ENCODE results near the gene TBRG4.

Gene TBRG4

DNA sequence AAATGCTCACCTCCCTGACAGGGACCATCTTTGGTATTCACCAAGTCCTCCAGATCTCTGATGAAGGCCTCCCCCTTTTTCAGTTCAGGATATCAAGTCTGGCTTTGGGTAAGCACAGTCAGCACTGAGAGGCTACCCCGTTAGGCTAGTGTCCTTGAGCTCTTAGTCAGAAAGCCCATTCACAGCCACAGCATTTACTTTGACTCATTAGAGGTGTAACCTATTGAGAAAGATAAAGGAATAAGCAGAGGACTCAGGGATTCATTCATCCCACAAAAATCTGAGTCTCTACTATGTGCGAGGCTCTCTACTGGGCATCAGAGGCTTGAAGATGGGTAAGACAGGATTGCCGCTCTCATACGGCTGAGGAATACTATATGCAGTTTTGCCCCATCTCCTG is 32.1 kb upstream of the TBRG4 start:
- DNase-seq (ENCODE audit: low read depth) = no peak

DNA sequence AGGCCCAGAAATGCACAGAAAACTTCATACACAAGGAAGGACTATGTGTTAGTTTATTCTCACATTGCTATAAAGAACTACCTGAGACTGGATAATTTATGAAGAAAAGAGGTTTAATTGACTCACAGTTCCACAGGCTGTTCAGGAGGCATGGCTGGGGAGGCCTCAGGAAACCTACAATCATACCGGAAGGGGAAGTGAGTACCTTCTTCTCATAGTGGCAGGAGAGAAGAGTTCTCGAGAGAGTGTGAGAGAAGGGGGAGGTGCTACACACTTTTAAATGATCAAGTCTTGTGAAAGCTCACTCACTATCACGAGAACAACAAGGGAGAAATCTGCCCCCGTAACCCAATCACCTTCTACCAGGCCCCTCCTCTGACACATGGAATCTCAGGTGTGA is 29.3 kb upstream of the TBRG4 start:
- DNase-seq (ENCODE audit: low read depth) = no peak

DNA sequence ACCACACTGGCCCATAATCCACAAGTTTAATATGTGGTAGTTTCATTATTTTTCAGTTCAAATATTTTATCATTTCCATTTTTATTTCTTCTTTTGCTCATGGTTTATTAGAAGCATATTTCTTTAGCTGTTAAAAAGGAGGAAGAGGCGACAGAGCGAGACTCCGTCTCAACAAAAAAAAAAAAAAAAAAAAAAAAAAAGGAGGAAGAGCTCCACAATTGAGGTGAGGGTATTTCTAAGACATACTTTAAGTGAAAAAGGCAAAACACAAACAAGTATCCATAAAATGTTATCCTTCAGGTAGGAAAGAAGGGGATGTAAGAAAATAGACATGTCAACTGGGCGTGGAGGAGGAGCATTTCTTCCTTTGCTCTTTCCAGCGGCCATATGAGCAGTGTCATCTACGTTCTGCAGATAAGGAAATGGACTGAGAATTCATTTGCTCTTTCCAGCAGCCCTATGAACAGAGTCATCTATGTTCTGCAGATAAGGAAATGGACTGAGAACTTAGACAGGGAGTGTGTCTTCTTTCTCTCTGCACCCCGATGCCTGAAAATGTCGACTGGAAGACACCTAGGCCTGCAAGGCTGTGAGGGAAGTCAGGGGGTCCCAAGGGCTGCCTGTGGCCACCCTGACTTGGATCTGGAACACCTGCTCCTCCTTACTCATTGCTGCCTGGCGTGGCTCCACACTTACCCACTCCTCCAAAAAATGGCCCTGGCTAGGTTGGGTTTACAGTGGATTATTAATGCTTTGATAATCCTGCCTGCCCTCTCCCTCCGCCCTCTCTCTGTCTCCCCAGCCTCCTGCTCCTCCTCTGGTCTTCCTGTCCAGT is 27.2 kb upstream of the TBRG4 start:
- no peak for DNase-seq (ENCODE audit: low read depth)

DNA sequence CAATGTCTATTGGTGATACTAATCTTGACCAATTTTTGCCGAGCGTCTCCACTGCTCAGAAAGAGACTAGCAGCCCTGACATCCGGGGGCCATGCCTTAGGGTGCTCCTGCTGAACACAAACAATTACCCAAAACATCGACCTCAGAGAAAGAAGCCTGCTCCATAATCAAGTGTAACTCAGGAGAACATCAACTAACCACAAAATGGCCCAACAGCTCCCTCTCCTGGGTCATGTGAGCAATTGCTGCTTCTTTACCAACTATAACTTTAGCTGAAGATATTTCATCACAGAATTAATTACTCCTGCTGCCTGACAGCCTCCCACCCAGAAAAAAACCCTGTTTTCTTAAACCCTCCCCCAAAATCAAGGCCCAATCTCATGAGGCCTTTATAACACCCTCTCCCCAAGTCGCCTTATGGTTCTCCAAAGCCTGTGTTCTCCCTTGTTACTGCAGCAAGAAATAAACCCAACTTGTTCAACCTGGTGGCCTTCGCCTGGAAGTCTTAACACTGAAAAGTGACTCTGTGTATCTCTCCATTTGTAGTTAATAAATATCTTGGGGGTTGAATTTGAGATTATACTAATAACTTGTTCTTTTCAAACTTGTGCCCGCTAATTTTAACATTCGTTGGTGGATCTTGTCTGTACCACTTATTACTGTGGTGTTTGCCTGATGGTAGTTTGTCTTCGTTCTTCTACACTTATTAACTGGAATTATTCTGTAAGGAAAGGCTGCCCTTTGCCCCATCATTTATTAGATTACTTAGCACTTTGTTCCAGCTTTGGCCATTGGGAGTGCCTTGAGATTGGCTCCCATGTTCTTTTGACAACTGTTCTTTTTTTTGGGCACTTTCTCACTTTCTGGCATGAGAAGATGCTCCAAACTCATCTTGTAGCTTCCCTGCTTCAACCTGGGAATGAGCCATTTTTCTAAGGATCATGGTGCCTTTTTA is 24.9 kb upstream of the TBRG4 start:
- peak; percentile 17 for DNase-seq (ENCODE audit: low read depth)

DNA sequence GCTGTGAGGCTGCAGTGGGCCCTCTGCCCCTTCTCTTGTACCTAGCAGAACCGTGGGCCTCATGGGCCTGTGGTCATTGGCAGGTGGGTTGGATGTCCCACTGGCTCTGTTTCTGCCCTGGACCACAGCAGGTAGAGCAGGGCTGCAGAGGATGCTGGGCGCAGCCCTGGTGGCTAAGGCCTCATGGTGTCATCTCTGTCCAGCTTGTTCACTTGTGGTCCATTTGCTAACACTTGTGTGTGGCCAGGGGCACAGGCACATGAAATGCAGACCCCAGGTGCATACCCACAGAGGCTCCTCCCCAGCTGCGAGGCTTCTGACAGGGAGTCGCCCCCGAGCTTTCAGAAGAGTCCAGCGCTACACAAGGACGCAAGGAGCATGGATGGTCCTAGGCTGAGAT is 22.4 kb upstream of the TBRG4 start:
- no peak for DNase-seq (ENCODE audit: low read depth)

DNA sequence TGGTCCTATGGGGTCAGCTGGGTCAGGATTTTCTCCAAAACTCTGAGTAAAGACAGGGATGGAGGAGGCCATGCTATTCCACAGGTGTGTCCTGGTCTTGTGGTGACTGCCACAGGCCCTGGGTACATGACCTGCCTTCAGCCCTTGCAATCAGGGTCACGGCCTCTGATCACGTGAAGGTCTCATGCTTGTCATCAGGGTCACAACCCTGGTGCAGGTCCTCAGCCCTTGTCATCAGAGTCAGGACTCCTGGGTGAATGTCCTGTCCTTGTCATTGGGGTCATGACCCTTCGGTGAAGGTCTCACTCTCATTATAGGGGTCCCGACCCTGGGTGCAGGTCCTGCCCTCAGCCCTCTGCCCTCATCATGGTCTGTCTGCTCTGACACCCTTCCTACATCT is 21.9 kb upstream of the TBRG4 start:
- DNase-seq (ENCODE audit: low read depth) = no peak

DNA sequence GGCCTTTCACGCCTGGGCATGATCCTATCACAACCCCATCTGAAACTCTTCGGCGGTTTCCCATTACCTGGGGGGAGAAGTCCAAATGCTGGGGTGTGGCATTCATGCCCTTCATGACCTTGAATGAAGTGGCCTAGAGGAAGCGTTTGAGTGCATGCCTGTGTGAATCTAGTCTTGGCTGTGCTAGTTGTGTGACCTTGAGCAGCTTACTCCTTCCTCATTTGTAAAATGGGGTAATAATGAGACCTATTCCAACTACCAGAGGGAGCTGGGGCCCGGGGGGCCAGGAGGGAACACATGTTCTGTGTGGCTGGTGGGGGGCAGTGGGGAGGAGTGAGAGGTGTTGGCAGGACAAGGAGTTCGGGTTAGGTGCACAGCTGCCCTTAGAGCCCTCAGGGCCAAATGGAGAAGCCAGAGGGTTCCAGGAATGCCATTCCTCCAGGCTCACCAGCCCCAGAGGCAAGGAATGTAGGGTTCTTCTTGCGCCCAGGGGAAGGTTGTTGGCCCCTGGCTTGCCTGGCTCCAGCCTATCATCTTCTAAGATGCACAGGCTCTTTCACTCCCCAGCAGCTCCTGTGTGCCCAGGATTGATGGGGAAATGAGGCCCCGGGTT is 21.3 kb upstream of the TBRG4 start:
- no peak for DNase-seq (ENCODE audit: low read depth)

DNA sequence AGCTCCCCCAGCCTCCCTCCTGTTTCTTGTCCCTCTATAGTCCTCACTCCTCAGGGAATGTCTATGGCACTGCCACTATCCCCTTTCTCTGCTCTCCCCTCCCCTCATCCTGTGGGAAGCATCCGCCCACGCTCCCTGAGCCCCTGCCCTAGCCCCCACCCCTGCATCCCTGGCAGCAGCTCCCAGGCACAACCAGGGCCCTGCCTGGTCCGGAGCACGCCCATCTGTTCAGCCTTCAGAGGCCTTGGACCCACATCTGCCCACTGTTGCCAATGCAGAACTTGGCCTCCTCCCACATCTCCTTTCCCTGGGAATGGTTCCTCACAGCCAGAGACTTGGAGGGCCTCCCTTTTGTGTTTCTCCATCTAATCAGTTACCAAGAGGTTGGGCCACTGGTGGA is 20.4 kb upstream of the TBRG4 start:
- DNase-seq (ENCODE audit: low read depth) = no peak

DNA sequence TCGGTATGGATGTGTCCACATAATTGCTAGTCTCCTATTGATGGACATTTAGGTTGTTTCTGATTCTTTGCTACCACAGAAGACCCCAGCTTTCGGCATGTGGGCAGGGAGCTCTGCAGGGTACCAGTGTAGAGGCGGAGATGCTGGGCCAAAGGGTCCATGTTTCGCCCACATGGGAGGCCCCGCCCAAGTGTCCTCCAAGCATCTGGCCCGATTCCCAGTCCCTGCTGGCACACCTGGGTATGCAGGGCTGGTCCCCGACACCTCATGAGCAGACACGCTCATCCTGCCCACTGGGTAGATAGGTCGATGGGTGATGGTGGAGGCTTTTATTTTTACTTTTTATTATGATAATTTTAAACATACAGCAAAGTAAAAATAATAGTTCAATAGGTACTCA is 19.4 kb upstream of the TBRG4 start:
- no peak for DNase-seq (ENCODE audit: low read depth)

DNA sequence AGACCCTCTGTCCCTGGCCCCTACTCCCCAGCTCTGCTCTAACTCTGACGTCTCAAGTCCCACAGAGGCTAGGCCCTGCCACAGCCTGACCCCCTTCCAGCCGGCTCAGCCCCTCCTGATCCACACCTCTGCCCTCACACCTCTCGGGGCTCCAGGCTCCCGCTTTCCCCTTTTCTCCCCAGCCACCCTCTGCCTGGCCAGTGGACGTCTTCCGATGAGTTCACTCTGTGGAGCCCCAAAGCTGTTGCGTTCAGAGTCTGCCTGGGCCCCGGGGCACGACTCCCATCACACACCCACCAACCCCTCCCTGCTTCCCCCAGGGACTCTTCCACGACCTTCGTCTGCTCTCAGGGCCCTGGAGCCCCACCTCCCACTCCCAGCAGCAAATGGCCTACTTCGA is 18.4 kb upstream of the TBRG4 start:
- no peak for DNase-seq (ENCODE audit: low read depth)

DNA sequence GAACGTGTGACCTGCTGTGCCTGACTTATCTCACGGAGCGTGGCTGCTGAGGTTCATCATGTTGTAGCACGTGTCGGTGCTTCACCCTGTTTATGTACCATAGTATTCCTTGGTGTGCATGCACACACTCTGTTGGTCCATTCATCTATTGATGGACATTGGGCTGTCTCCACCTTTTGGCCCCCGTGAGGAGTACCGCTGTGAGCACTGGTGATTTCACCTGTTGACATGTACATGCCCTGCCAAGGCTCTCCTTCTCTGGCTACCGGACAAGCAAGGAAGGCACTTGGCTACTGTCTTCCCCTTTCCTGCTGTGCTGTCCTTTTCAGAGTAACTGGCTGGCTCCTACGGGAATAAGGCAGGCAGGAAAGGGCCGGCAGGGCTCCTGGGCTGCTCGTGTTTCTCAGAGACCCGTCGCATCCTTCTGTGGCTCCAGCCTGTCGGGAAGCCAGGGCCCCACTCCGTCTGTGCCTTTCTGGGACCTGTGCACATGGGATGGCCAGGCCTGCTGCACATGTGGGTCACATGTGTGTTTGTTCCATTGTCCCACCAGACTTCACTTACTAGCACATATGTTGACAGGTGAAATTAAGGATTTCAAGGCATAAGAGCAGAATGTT is 17.8 kb upstream of the TBRG4 start:
- no peak for DNase-seq (ENCODE audit: low read depth)

DNA sequence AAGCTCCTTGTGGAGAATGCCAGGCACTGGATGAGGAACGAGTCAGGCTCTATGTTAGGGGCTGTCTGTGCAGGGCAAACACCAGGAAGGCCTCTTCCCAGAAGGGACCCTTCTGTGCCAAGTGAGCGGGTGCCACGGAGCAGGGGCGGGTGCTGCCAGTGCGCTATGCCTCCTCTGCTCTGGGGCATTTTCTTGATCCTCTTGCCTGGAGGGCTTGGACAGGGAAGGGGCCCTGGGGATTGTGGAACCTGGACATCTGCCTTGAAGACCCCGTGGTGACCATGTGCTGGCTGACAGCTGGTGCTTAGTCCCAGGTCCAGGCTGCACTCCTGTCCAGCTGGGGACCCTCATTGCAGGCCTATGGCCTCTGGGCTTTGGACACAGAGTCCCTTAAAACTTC is 15.4 kb upstream of the TBRG4 start:
- no peak for DNase-seq (ENCODE audit: low read depth)

DNA sequence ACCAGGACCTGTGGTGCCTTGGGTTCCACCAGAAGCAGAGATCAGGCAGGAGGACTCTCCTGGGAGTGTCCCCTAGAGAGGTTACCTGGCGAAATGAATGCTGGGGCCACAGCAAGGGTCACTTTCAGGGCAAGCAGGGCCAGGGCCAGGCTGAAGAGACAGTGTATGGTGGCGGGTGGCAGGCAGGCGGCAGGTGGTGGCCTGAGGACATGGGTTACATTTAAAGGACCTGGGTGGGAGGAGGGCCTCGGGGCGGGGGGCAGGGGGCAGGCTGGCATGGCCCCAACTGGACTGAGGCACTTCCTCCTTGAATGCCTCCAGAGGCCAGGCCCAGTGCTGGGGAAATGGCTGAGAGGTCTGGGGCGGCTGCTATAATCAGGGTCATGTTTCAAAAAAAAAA is 14.7 kb upstream of the TBRG4 start:
- DNase-seq (ENCODE audit: low read depth) = no peak

DNA sequence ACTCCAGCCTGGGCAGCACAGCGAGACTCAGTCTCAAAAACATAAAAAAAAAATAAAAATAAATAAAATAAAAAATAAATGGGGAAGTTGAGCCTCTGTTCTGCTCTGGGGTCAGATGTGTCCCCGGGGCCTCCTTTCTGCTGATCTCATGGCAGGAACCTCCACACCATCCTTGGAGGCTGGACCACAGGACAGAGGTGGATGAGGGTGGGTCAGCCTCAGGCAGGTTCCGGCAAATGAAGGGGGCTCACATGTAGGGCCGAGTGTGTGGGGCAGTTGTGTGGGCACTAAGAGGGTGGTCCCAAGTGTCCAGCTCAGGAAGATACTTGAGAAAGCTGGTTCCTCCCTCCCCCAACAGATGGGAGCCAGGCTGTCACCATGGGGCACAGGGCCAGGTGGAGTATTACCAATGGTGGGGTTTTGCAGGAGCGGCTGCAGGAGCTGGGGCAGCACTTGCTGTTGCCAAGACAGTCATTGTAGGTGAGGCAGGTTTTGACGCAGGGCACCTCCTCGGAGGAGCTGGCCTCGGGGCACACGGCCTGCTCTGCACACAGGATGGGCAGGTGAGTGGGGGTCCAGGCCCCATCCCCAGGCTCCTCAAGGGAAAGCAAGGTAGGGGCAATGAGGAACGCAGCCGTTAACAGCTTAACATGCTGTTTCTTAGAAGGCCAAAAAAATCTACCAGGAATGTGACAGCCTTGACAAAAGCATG is 13.9 kb upstream of the TBRG4 start:
- DNase-seq (ENCODE audit: low read depth) = no peak

DNA sequence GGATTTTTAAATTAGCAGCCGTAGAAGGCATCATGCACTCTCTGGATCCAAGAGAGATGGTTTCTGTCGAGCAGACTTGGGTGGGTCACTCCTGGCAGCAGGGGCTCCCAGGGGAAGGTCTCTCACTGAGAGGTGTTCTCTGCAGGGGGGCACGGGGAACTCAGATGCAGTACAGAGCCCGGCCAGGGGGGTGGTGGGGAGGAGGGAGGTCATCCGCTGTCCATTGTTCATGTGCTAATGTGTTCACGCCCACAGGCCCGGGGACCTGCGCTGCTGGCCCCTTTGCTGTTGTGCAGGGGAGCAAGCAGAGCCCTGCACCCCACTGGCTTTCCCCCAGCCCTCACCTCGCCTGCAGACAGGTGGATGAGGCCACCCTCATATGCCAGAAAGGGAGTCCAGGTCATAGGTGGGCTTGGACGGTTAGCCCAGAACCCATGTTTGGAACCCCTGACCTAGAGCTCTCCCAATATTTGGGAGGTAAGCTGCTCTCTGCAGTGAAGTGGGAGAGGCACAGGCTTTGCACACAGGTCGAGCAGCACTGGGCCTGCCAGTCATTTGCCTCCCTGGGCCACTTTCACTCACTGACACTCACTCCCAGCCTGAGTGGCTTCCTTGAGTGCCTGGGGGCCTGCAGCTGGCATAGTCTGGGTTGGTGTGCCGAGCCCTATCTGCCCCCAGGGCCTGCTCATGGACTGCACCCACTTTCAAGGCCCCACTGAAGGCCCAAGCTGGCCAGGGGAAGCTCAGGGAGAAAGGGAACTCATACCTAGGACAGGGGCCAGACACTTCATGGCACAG is 12.6 kb upstream of the TBRG4 start:
- DNase-seq (ENCODE audit: low read depth) = no peak

DNA sequence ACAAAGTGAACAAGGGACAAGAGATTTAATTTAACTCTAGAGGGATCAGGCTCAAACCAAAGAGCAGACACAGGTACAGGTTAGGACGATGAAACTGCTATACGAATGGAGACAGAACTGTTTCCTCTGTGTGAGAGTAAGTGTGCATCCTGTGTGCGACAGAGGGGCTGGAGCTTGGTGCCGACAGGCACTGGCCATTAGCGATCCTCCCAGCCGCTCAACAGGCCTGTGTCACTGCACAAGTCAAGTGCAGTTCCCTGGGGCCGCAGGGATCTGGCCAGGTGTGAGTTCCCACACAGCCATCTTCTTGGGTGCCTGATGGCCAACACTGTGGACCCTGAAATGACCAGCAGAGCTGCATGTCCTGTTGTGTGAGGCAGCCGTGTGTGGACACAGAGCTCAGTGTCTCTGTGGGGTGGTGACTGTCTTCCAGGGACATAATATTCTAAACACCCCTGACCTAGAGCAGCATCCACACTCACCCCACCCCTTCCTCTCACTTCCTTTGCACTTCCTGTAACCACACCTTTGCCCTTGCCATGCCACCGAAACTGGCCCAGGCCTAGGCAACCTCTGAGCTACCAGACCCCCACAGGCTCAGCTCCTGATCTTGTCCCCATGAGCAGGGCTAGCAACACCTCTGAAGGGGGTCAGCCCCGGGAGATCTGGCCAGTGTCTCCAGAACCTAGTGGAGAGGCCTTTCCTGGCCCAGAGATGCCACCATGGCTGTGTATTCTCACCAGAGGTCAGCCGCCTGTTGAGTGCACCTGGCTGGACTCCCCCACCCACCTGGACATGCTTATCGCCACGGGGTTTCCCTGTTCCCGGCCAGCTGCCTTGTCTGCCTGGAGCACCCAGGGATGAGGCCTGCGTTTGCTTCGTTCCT is 11.7 kb upstream of the TBRG4 start:
- DNase-seq (ENCODE audit: low read depth) = no peak

DNA sequence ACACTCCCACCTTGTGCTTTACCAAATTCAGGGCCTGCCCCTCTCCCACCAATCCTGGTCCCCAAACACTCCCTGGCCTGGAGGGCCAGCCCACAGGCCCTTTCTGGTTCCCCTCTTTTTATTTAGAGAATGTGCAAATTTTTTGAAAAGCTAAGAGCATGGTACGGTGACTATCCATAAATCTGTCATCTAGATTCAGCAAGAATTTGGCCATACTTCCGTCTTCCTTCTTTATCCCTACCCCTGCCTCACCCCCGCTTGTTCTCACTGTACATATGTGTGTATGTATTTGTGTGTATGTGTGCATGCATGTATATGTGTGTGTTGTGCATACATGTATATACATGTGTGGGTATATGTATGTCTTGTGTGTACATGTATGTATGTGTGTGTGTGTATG is 8.1 kb upstream of the TBRG4 start:
- DNase-seq (ENCODE audit: low read depth) = no peak

DNA sequence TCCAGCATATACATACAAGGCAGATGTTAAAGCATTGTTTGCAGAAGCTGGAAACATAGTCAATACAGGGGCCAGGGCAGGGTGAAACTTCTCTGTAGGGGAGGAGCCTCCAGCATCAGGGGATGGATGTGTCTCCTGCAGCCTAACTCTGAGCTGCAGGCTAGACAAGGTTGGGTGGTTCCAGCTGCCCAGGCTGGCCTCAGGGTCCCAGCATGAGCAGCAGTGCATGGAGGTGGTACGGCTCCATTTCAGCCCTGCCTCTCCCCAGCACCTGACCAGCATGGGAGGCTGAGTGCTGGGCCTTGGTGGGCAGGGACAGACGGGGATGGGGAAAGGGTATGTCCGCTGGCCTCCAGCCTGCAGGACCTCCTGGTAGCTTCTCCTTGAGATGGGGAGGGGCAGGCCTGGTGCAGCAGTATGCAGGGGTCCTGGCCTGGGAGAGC is 7.4 kb upstream of the TBRG4 start:
- DNase-seq (ENCODE audit: low read depth) = no peak

DNA sequence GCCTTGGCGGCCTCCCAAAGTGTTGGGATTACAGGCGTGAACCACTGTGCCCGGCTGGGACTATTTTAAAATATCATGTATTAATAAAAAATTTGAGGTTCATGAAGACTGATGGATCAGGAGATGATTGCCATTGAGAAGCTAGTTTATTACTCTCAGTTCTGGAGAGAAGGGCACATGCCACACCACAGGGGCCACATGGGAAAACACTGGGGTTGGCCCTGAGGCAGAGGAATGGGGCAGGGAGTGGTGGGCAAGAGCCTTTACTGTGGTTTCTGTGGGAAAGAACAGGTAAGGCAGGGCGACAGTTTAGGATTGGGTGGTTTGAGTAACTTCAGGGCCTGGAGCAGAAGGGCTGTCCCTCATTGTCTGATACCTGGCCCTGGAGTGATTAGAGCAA is 6.8 kb upstream of the TBRG4 start:
- no peak for DNase-seq (ENCODE audit: low read depth)

DNA sequence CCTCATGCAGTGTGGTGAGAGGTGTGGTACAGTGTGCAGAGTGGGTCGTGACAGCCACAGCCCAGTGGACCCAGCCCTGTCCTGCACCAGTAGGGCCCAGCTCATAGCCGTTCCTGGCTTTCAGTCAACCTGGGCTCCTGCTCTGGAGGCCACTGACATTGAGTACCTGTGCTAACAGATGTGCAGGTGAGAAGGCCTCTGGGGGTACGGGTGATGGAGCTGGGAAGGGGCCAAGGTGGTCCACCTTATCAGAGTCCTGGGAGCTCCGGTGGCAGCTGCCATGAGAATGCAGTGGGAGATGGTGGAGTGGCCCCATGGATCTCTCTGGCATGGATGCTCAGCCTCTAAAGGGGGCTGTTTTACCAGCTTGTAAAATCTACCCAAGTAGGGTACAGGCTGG is 6.1 kb upstream of the TBRG4 start:
- DNase-seq (ENCODE audit: low read depth) = no peak

All from stimulated activated CD8-positive, alpha-beta memory T cell treated with anti-CD3 and anti-CD28 coated beads, Interleukin-7, amount 100 ng/mL, for 24 hours (primary cell).